HepG2 (cell line): Measurements from ENCODE around the gene SFTA2. TPM values are rescaled to one million over a fixed set of nuclear protein-coding genes. Genes with fewer than 3 reads are reported as not detected.

Experiments used
- AKNA ChIP-seq: sonication (generic); formaldehyde crosslinking; IDR thresholded peaks from 2 replicates; pipeline ENCODE4 v1.4.0; 2020; ENCODE audit warnings: missing genetic modification reagents, borderline replicate concordance
- ARID5B ChIP-seq: IDR thresholded peaks from 2 replicates; pipeline ENCODE4 v1.4.0; 2020; ENCODE audit warnings: mild to moderate bottlenecking, missing genetic modification reagents
- CTCF ChIP-seq: sonication (generic); formaldehyde crosslinking; IDR thresholded peaks from 2 replicates; pipeline ENCODE4 v1.5.0; 2020; ENCODE audit warnings: mild to moderate bottlenecking, missing genetic modification reagents, moderate library complexity
- DPF2 ChIP-seq: sonication (generic); formaldehyde crosslinking; IDR thresholded peaks from 2 replicates; pipeline ENCODE4 v1.4.0; 2020; ENCODE audit warnings: mild to moderate bottlenecking, low read depth, missing genetic modification reagents, borderline replicate concordance
- ZBTB25 ChIP-seq: IDR thresholded peaks from 2 replicates; pipeline ENCODE4 v1.6.1; 2018; ENCODE audit warnings: missing genetic modification reagents
- ZMYM4 ChIP-seq: sonication (generic); formaldehyde crosslinking; IDR thresholded peaks from 2 replicates; pipeline ENCODE4 v1.8.1; 2023; ENCODE audit warnings: mild to moderate bottlenecking, missing genetic modification reagents
- ZNF124 ChIP-seq: sonication (generic); formaldehyde crosslinking; IDR thresholded peaks from 2 replicates; pipeline ENCODE4 v1.4.0; 2020; ENCODE audit warnings: missing genetic modification reagents
- ZNF251 ChIP-seq: sonication (generic); formaldehyde crosslinking; IDR thresholded peaks from 2 replicates; pipeline ENCODE4 v1.9.0; 2021; ENCODE audit warnings: mild to moderate bottlenecking, missing genetic modification reagents
- ZNF616 ChIP-seq: sonication (generic); formaldehyde crosslinking; IDR thresholded peaks from 2 replicates; pipeline ENCODE4 v1.5.0; 2020; ENCODE audit warnings: low read depth, mild to moderate bottlenecking, missing genetic modification reagents
- ZNF644 ChIP-seq: IDR thresholded peaks from 2 replicates; pipeline ENCODE4 v1.6.1; 2016; ENCODE audit warnings: low read depth
- ZNF704 ChIP-seq: sonication (generic); formaldehyde crosslinking; IDR thresholded peaks from 2 replicates; pipeline ENCODE4 v1.8.1; 2023; ENCODE audit warnings: mild to moderate bottlenecking, inconsistent platforms, moderate library complexity, missing genetic modification reagents, borderline replicate concordance
- ZNF773 ChIP-seq: sonication (generic); formaldehyde crosslinking; IDR thresholded peaks from 2 replicates; pipeline ENCODE4 v1.4.0; 2020; ENCODE audit warnings: missing genetic modification reagents, borderline replicate concordance
- ZNF781 ChIP-seq: sonication (generic); formaldehyde crosslinking; IDR thresholded peaks from 2 replicates; pipeline ENCODE4 v1.5.1; 2020; ENCODE audit warnings: borderline replicate concordance, mild to moderate bottlenecking, missing genetic modification reagents; ENCODE audit errors: not compliant biosample characterization
- ZNF816 ChIP-seq: sonication (generic); formaldehyde crosslinking; IDR thresholded peaks from 2 replicates; pipeline ENCODE4 v1.8.0; 2022; ENCODE audit warnings: missing genetic modification reagents, mild to moderate bottlenecking, borderline replicate concordance
- ZNF839 ChIP-seq: sonication (generic); formaldehyde crosslinking; IDR thresholded peaks from 2 replicates; pipeline ENCODE4 v1.4.0; 2020; ENCODE audit warnings: missing genetic modification reagents, mild to moderate bottlenecking, borderline replicate concordance
- polyA plus RNA-seq, 8 experiments: library from polyadenylated mRNA; depleted of rRNA in 3 of 8; stranded (reverse) in 7 of 8; unstranded in 1 of 8; fragments of >200 nt; fragmentation: Illumina TruSeq in 4 of 8; extraction: Trizol in 4 of 8; gene quantifications; 2 replicates each; pipeline versions ENCODE4 v1.2.1 to v1.2.3, GENCODE V29; 2011 to 2016; ENCODE audit warnings: low read depth in 4 of 8, missing spikeins in 1 of 8, mixed read lengths in 1 of 8; ENCODE audit not compliant: insufficient read depth in 1 of 8
- total RNA-seq, 5 experiments: library from RNA; depleted of rRNA; stranded (reverse); fragments of >200 nt; fragmentation: Illumina TruSeq; extraction: Trizol; gene quantifications; 2 replicates each; pipeline ENCODE4 v1.2.3, GENCODE V29; 2016; ENCODE audit warnings: low read depth in 1 of 5

SFTA2 gene
- total and polyA plus RNA-seq, 2 of the 13 experiments (the other 11 are each of a cell fraction or from before 2014, with no cell fraction given), result not detected

- TF ChIP-seq AKNA (no peak), DPF2 (no peak), ZNF644 (CRISPR knock-in tag) (no peak), ZNF616 (no peak), ZNF251 (CRISPR knock-in tag) (no peak), ZNF124 (CRISPR knock-in tag) (no peak), ZNF781 (CRISPR knock-in tag) (no peak), ZNF773 (CRISPR knock-in tag) (no peak), ARID5B (CRISPR knock-in tag) (no peak), ZNF816 (no peak), ZNF839 (CRISPR knock-in tag) (no peak), CTCF (no peak), ZNF704 (CRISPR knock-in tag) (no peak), ZBTB25 (CRISPR knock-in tag) (no peak), ZMYM4 (CRISPR knock-in tag) (no peak)
These were observed 48.1 kb downstream of the SFTA2 start, which contains the start of gene DDR1 (continued) for GRCh38 chr6:30883685-30884520.
